GM12878 (cell line): ENCODE measurements around the gene GAL. TPM values are rescaled to one million over a fixed set of nuclear protein-coding genes. Genes with fewer than 3 reads are reported as not detected.

Experiments
- ATAC-seq: fragments of 200-7000 bp; cut with Tn5 transposase; 3 replicates; pipeline ENCODE4 v1.9.1; 2020; ENCODE audit warnings: mild to moderate bottlenecking, moderate library complexity
- BruUV-seq: library from RNA; stranded (reverse); fragments of 400-500 nt; replicated peaks from 2 replicates; lab custom pipeline; 2021; lab: Mats Ljungman, UMichigan
- CTCF ChIA-PET: fragments of 300-600 bp; sonication (Branson Sonifier 250); formaldehyde crosslinking; extraction: SDS; loops from one replicate; lab custom pipeline; 2021; ENCODE audit warnings: inconsistent platforms; lab: Yijun Ruan, JAX
- POLR2A ChIA-PET: fragments of 350-600 bp; formaldehyde crosslinking; extraction: SDS; loops from one replicate; lab custom pipeline; 2021; ENCODE audit warnings: inconsistent platforms; lab: Charles Lee
- RAD21 ChIA-PET: fragments of 300-600 bp; sonication (Branson Sonifier 250); formaldehyde crosslinking; loops from one replicate; lab custom pipeline; 2023; ENCODE audit warnings: antibody characterized with exemption; ENCODE audit not compliant: unreplicated experiment; lab: Charles Lee
- SMC1A ChIA-PET: fragments of 300-600 bp; sonication (Branson Sonifier 250); formaldehyde crosslinking; loops from one replicate; lab custom pipeline; 2023; ENCODE audit not compliant: unreplicated experiment, uncharacterized antibody; lab: Charles Lee
- DNase-seq: peaks from one replicate; pipeline ENCODE4 v3.0.0-alpha.2; 2011; ENCODE audit warnings: low read depth, low spot score
- FAIRE-seq: peaks from 3 replicates; lab custom pipeline; 2011; peaks lifted over from hg19 to GRCh38; lab: Jason Lieb, UNC
- H2AFZ ChIP-seq: 2 replicates; pipeline ENCODE4 v1.6.0; 2011; ENCODE audit warnings: low read depth, low read length, control low read depth; ENCODE audit not compliant: control insufficient read depth
- H3K27ac ChIP-seq: 2 replicates; pipeline ENCODE4 v1.5.1; 2011; ENCODE audit warnings: control low read depth; ENCODE audit not compliant: control insufficient read depth, insufficient read depth
- H3K27me3 ChIP-seq, 2 experiments: replicated peaks in 1 of 2; 2 replicates each; pipeline versions ENCODE4 v1.6.0 to v1.6.1; 2011; ENCODE audit warnings: low read length in 1 of 2; ENCODE audit not compliant: control insufficient read depth in 2 of 2, insufficient read depth in 2 of 2
- H3K36me3 ChIP-seq, 2 experiments: 2 replicates each; pipeline ENCODE4 v1.5.1; 2011; ENCODE audit warnings: low read length in 1 of 2; ENCODE audit not compliant: control insufficient read depth in 2 of 2, insufficient read depth in 2 of 2
- H3K4me1 ChIP-seq: 2 replicates; pipeline ENCODE4 v1.6.1; 2011; ENCODE audit warnings: mild to moderate bottlenecking, low read length, moderate library complexity, mixed read lengths; ENCODE audit not compliant: control insufficient read depth, insufficient read depth
- H3K4me2 ChIP-seq: 2 replicates; pipeline ENCODE4 v1.6.0; 2011; ENCODE audit warnings: control low read depth; ENCODE audit not compliant: control insufficient read depth, insufficient read depth
- H3K4me3 ChIP-seq: fragments of 200-600 bp; sonication (generic); 2 replicates; pipeline ENCODE4 v1.5.1; 2016
- H3K79me2 ChIP-seq: 2 replicates; pipeline ENCODE4 v1.6.0; 2011; ENCODE audit warnings: low read length; ENCODE audit not compliant: control insufficient read depth, insufficient read depth
- H3K9ac ChIP-seq: 2 replicates; pipeline ENCODE4 v1.8.0; 2011; ENCODE audit warnings: low read length, control low read depth, mixed read lengths; ENCODE audit not compliant: control insufficient read depth, insufficient read depth
- H3K9me3 ChIP-seq: replicated peaks from 3 replicates; pipeline ENCODE4 v1.5.1; 2011; ENCODE audit warnings: mild to moderate bottlenecking, low read length; ENCODE audit not compliant: control insufficient read depth, insufficient read depth
- H4K20me1 ChIP-seq: 2 replicates; pipeline ENCODE4 v1.6.0; 2011; ENCODE audit not compliant: control insufficient read depth, insufficient read depth
- BCL3 ChIP-seq: IDR thresholded peaks from 2 replicates; pipeline ENCODE4 v1.6.1; 2011; ENCODE audit warnings: borderline replicate concordance, low read depth, mild to moderate bottlenecking, moderate library complexity, low read length; ENCODE audit not compliant: insufficient read depth, poor library complexity, severe bottlenecking
- CEBPZ ChIP-seq: fragments of 150-350 bp; IDR thresholded peaks from 2 replicates; pipeline ENCODE4 v1.6.1; 2016; ENCODE audit warnings: low read depth, low read length
- MTA2 ChIP-seq: fragments of 450-650 bp; IDR thresholded peaks from 2 replicates; pipeline ENCODE4 v1.6.1; 2016; ENCODE audit warnings: low read depth, mild to moderate bottlenecking, moderate library complexity
- MYB ChIP-seq: fragments of 150-350 bp; IDR thresholded peaks from 2 replicates; pipeline ENCODE4 v1.6.1; 2014; ENCODE audit warnings: mild to moderate bottlenecking, low read depth, low read length, borderline replicate concordance
- NKRF ChIP-seq: fragments of 450-650 bp; conservative IDR thresholded peaks from 2 replicates; pipeline ENCODE4 v1.6.1; 2017; ENCODE audit warnings: mild to moderate bottlenecking, moderate library complexity
- POU2F2 ChIP-seq: IDR thresholded peaks from 3 replicates; pipeline ENCODE4 v1.6.1; 2011; ENCODE audit warnings: low read depth, mild to moderate bottlenecking, low read length, borderline replicate concordance
- SMAD1 ChIP-seq: fragments of 450-650 bp; IDR thresholded peaks from 2 replicates; pipeline ENCODE4 v1.6.1; 2018; ENCODE audit warnings: mild to moderate bottlenecking, low read depth; ENCODE audit not compliant: partially characterized antibody
- ZBTB40 ChIP-seq: fragments of 450-650 bp; IDR thresholded peaks from 2 replicates; pipeline ENCODE4 v1.6.1; 2016; ENCODE audit warnings: mild to moderate bottlenecking, moderate library complexity, borderline replicate concordance
- ZNF207 ChIP-seq: fragments of 450-650 bp; IDR thresholded peaks from 2 replicates; pipeline ENCODE4 v1.6.1; 2014; ENCODE audit warnings: antibody characterized with exemption, mild to moderate bottlenecking, borderline replicate concordance
- WGBS: methylation state at CpG from one replicate; pipeline ENCODE4 v1.1.6; 2016; ENCODE audit warnings: low lambda C conversion rate; ENCODE audit not compliant: insufficient replicate concordance, insufficient coverage; ENCODE audit errors: missing lambda C conversion rate; 5-methylcytosine and 5-hydroxymethylcytosine counted together
- in situ Hi-C: fragments of 300-500 bp; cut with MboI; formaldehyde crosslinking; loops from 9 replicates; pipeline ENCODE4 v1.14.3; 2018; ENCODE audit warnings: mixed read lengths
- intact Hi-C: fragments of 100-400 bp; cut with micrococcal nuclease; formaldehyde crosslinking; loops from one replicate; pipeline ENCODE4 v1.14.2; 2022; ENCODE audit not compliant: unreplicated experiment
- polyA plus RNA-seq, 11 experiments: library from polyadenylated mRNA; depleted of rRNA in 4 of 11; unstranded in 6 of 11; stranded (reverse) in 5 of 11; fragments of >200 nt; fragmentation: Nextera tagmentation in 4 of 11; fragmentation: Illumina TruSeq in 1 of 11; extraction: Ambion mirVana in 4 of 11; extraction: Trizol in 1 of 11; gene quantifications; 1 replicate in 1 of 11; 2 replicates in 10 of 11; pipeline versions ENCODE4 v1.2.1 to v1.2.3, GENCODE V29; 2011 to 2016; ENCODE audit warnings: inconsistent platforms in 2 of 11, missing spikeins in 2 of 11, low read depth in 1 of 11
- total RNA-seq, 4 experiments: library from RNA; depleted of rRNA in 3 of 4; stranded (reverse); fragments of >200 nt in 3 of 4; fragmentation: Illumina TruSeq in 1 of 4; extraction: Trizol in 1 of 4; gene quantifications; 2 replicates each; pipeline versions ENCODE4 v1.2.1 to v1.2.3, GENCODE V29; 2013 to 2021

GAL gene
- total and polyA plus RNA-seq, 10 of the 15 experiments (the other 5 are each of a cell fraction or from before 2014, with no cell fraction given) = 0.35 TPM; not detected in 9

- TF ChIP-seq ZNF207 = no peak
Measured at GRCh38 chr11:68688881-68689280, 4.5 kb downstream of the GAL start (continued).

- H3K27ac ChIP-seq = no peak overlapping the region
- in situ Hi-C loops (no loop called here), intact Hi-C loops (no loop called here)
- H3K79me2 ChIP-seq = no peaks in the 10 kb centered on the region
- H3K4me3 ChIP-seq = no peak overlapping the region
- POLR2A ChIA-PET = no interaction called here
- H3K4me2 ChIP-seq = no peak overlapping the region
- H3K4me1 ChIP-seq = no peaks in the 10 kb centered on the region
- H3K9me3 ChIP-seq = no peaks in the 10 kb centered on the region
- RAD21 ChIA-PET = no interaction called here
- peaks cover 8 to 14% of the 10 kb centered on the region in 2 experiments for H3K27me3 ChIP-seq
- SMC1A ChIA-PET = no interaction called here
- H3K9ac ChIP-seq = no peak overlapping the region
- no peak overlapping the region for H2AFZ ChIP-seq
- FAIRE-seq (no peak), DNase-seq (no peak), ATAC-seq (no peak)
- BruUV-seq = no TSS peak
- H3K36me3 ChIP-seq = no peaks in the 10 kb centered on the region
- CTCF ChIA-PET = no interaction called here
- WGBS = 36% methylated on average over 14 of the region's 14 CpGs
- H4K20me1 ChIP-seq = no peaks in the 10 kb centered on the region
- TF ChIP-seq SMAD1 (no peak), POU2F2 (no peak), ZBTB40 (no peak), NKRF (no peak), MYB (no peak), BCL3 (no peak), MTA2 (no peak), CEBPZ (no peak)
Measured at GRCh38 chr11:68689737-68690625, 5.6 kb downstream of the GAL start.
